Lower leg skin (tissue), 4 donors: Measurements from ENCODE around the gene TMEM214. TPM values are rescaled to one million over a fixed set of nuclear protein-coding genes. Genes with fewer than 3 reads are reported as not detected.

Experiments used
- DNase-seq, 2 donors: peaks; one replicate each; pipeline ENCODE4 v3.0.0-alpha.2; 2019; ENCODE audit warnings: low spot score in 2 of 2
- H3K4me3 ChIP-seq: fragments of 200-600 bp; sonication (generic); 2 replicates; pipeline ENCODE4 v1.5.1; 2017; ENCODE audit warnings: mild to moderate bottlenecking, low read depth; ENCODE audit not compliant: poor library complexity, severe bottlenecking
- POLR2A ChIP-seq, 2 donors: fragments of 450-650 bp; IDR thresholded peaks; one replicate each; pipeline ENCODE4 v1.6.1; 2016 to 2017; ENCODE audit warnings: antibody characterized with exemption in 2 of 2, mild to moderate bottlenecking in 1 of 2, moderate library complexity in 1 of 2
- WGBS, 2 donors: methylation state at CpG; one replicate each; pipeline ENCODE4 v1.1.5; 2018; 5-methylcytosine and 5-hydroxymethylcytosine counted together
- intact Hi-C: fragments of 100-400 bp; cut with DNase I; formaldehyde crosslinking; loops from one replicate; pipeline ENCODE4 v1.15.0; 2023; ENCODE audit warnings: low total_unique reads
- total RNA-seq, 4 donors: library from RNA; depleted of rRNA; stranded (reverse); fragments of >200 nt; gene quantifications; one replicate each; pipeline ENCODE4 v1.1.0, GENCODE V29; 2016
- TF ChIP-seq, protein P1 (sequence below), 3 donors: fragments of 450-650 bp; IDR thresholded peaks; one replicate each; pipeline ENCODE4 v1.5.1; 2016; ENCODE audit warnings: antibody characterized with exemption in 3 of 3, mild to moderate bottlenecking in 3 of 3, moderate library complexity in 2 of 3

TMEM214 gene
- total RNA-seq, 4 donors from 2014 or later = 30.3 to 43.9 (median 32.0) TPM

DNA sequence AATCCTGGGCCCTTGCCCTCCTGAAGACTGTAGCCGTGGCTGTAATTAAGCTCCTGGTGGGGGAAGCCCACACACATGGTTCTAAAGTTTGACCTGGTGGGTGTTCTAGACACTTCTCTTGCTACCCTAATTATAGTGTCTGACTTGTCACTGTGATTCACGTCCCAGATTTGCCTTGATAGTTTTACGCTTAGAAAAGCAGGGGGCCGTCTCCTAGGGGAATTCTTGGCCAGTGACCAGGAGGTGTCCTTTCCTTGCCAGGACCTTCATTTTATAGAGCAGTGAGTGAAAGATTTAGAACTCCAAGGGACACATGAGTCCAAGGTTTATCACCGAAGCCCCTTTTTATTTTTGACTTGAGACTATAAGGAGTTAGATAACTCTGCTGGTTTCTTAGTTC lies 9.0 kb downstream of the TMEM214 start:
- WGBS, 2 donors = 55 to 65% methylated on average over 5 of the region's 5 CpGs
- TF ChIP-seq, protein P1, sequence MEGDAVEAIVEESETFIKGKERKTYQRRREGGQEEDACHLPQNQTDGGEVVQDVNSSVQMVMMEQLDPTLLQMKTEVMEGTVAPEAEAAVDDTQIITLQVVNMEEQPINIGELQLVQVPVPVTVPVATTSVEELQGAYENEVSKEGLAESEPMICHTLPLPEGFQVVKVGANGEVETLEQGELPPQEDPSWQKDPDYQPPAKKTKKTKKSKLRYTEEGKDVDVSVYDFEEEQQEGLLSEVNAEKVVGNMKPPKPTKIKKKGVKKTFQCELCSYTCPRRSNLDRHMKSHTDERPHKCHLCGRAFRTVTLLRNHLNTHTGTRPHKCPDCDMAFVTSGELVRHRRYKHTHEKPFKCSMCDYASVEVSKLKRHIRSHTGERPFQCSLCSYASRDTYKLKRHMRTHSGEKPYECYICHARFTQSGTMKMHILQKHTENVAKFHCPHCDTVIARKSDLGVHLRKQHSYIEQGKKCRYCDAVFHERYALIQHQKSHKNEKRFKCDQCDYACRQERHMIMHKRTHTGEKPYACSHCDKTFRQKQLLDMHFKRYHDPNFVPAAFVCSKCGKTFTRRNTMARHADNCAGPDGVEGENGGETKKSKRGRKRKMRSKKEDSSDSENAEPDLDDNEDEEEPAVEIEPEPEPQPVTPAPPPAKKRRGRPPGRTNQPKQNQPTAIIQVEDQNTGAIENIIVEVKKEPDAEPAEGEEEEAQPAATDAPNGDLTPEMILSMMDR (IDR thresholded peaks at IDR 0.05) = no peak
- no peak for TF ChIP-seq POLR2A (IDR thresholded peaks at IDR 0.05)
- no peak for DNase-seq
- intact Hi-C loops = no loop called here
- H3K4me3 ChIP-seq = no peak overlapping the region

DNA sequence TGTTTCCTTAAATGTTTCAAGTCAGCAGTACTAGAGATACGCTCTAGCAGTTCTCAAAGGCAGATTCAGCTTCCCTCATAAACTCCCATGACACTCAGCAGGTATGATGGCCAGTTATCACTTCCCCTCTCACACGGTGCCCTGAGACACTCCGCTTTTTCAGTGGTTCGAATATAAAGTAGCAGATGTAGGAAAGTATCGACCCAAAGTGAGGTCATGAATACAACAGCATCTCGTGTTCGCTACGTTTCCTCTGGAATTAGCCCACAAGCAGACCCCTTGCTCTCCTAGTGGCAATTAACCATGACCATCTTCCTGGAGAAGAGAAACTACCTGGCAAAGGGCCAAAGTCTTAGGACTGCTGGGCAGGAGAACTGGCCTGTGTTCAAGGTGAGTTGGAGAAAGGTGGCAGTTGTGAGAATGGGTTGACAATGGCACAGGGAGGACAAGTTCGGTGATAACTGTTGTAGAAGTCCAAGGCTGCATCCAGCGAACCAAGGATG lies 9.4 kb downstream of the TMEM214 start:
- TF ChIP-seq POLR2A (IDR thresholded peaks at IDR 0.05) = no peak
- TF ChIP-seq, protein P1 (IDR thresholded peaks at IDR 0.05) = no peak
- no peak overlapping the region for H3K4me3 ChIP-seq
- intact Hi-C loops = no loop called here
- DNase-seq = no peak
- WGBS, 2 donors = 83% methylated on average over 10 of the region's 10 CpGs

DNA sequence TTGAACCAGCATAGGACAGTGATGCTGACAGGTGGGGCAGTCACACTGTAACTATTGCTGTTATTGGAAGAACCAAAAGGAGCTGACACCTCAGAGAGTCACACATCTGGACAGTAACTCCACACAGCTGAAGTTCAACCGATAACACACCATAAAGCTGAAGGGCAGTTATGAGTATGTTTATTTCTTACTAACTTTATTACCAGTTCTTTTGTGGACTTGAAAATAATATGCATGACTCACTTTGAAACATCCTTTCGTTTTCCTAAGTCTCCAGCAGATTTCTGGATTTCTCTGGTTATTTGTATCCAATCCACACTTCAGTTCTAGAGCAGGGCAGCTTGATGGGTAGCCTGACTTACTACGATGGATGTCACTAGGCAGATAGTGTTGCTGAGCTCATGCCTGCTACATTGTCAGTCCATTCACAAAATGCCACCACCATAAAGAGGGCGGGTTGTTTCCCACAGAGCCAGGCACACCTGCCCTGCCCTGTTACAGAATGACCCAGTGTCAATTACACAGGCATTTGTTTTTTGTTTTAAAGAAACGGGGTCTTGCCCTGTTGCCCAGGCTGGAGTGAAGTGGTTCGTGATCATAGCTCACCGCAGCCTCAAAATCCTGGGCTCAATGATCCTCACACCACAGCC lies 10.3 kb downstream of the TMEM214 start:
- 81 to 85% methylated on average over 7 of the region's 7 CpGs for WGBS, 2 donors
- TF ChIP-seq, protein P1 (IDR thresholded peaks at IDR 0.05) = no peak
- no peak for TF ChIP-seq POLR2A (IDR thresholded peaks at IDR 0.05)

DNA sequence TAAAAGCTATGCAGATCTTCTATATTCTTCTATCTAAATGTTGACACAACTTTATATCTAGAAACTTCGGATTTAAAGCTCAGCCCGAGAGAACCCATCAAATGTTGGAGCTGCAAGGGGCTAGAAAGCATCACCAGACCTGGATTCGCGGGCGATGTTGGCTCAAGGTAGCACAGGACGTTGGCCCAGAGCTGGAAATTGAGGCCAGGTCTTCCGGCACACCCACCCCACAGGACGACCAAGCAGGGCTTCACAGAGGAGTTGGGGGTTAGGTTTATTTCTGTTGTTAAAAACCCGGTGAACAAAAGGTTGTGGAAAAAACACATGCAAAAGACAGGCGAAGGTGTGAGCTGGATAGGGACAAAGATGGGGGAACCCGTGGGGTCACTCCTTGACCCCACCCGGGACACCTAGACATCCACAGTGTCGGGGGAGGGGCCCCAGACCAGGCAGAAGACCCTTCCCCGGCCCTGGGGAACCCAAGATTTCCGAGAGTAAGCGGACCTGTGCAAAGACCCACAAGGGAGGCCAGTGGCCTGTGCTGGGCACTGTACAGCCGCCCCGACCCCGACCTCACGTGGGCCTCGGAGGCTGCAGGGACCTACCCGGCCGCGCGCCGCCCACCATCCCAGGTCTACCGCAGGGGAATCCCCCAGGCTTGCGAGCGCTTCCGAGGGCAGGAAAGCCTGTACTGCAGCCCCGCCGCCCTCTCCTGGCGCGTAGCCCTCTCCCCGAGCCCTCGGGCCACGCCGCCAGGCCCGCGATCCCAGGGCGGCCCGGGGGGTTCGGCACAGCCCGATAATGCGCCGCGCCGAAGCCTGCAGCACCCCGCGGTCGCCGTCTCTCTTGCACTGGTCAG lies 16.9 kb downstream of the TMEM214 start:
- peak in 1 of 2 donors; percentile 92 for DNase-seq
- intact Hi-C loops = no loop called here
- 15 to 27% methylated on average over 16 to 31 of the region's 52 CpGs for WGBS, 2 donors

More for the DNA sequence above, 10.3 kb downstream of the TMEM214 start:
- H3K4me3 ChIP-seq = no peak overlapping the region
- intact Hi-C loops = no loop called here
- DNase-seq = no peak

DNA sequence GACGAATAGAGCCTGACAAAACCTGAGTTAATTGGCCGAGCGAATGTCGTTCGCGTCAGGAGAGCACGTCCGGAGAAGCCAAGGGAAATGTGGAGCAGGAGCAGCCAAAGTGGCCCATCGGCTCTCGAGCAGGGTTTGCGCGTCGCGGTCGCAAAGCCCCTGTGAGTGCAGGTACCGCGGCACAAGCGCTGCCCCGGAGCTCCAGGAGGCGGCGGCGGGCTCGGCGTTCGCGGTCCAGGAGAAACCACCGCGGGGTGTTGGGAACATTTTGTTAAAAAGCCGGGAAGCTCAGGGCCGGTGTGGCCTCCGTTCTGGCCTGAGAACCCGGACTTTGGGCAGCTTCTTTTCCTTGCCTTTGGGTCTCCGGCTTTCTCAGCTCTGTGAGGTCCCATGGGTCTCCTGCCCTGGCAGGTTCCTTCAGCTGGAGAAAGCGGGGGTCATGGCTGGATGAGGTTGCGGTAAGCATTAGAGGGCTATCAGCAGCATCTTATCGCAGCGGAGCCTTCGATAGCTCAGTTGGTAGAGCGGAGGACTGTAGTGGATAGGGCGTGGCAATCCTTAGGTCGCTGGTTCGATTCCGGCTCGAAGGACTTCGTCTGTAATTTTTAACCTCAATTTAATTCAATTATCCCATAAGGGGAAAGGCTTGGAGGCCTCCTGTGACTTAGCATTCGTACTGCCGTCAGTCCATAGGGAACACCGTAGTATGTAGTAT lies 17.7 kb downstream of the TMEM214 start:
- DNase-seq = peak; percentile 95 to 99
- intact Hi-C loops = no loop called here
- TF ChIP-seq, protein P1 (IDR thresholded peaks at IDR 0.05) = no peak
- TF ChIP-seq POLR2A (IDR thresholded peaks at IDR 0.05) = no peak
- peak overlapping the region; percentile 75 for H3K4me3 ChIP-seq
- 0 to 1% methylated on average over 17 to 46 of the region's 48 CpGs for WGBS, 2 donors

More for the DNA sequence above, 16.9 kb downstream of the TMEM214 start:
- peak overlapping the region; percentile 75 for H3K4me3 ChIP-seq
- TF ChIP-seq POLR2A (IDR thresholded peaks at IDR 0.05) = no peak
- TF ChIP-seq, protein P1 (IDR thresholded peaks at IDR 0.05) = no peak
